Ishikawa (cell line): ENCODE results near the gene MYO5B.

Source experiments
- CEBPB ChIP-seq: IDR thresholded peaks from 2 replicates; pipeline ENCODE4 v1.6.1; 2012
- CREB1 ChIP-seq: IDR thresholded peaks from 2 replicates; pipeline ENCODE4 v1.6.1; 2012; ENCODE audit warnings: low read depth
- EGR1 ChIP-seq: IDR thresholded peaks from 2 replicates; pipeline ENCODE4 v1.6.1; 2012
- EP300 ChIP-seq: IDR thresholded peaks from 2 replicates; pipeline ENCODE4 v1.6.1; 2012; ENCODE audit warnings: borderline replicate concordance
- FOXM1 ChIP-seq: IDR thresholded peaks from 2 replicates; pipeline ENCODE4 v1.6.1; 2012; ENCODE audit warnings: low read depth, borderline replicate concordance
- MAX ChIP-seq: IDR thresholded peaks from 2 replicates; pipeline ENCODE4 v1.6.1; 2012
- NFIC ChIP-seq: IDR thresholded peaks from 2 replicates; pipeline ENCODE4 v1.6.1; 2012
- RAD21 ChIP-seq: IDR thresholded peaks from 2 replicates; pipeline ENCODE4 v1.6.1; 2012; ENCODE audit warnings: low read depth
- REST ChIP-seq: IDR thresholded peaks from 2 replicates; pipeline ENCODE4 v1.6.1; 2012; ENCODE audit warnings: low read depth, mild to moderate bottlenecking
- TAF1 ChIP-seq: IDR thresholded peaks from 2 replicates; pipeline ENCODE4 v1.6.1; 2012; ENCODE audit warnings: low read depth, mild to moderate bottlenecking
- TCF12 ChIP-seq: IDR thresholded peaks from 2 replicates; pipeline ENCODE4 v1.6.1; 2012; ENCODE audit warnings: low read depth
- TEAD4 ChIP-seq: IDR thresholded peaks from 2 replicates; pipeline ENCODE4 v1.6.1; 2012
- USF1 ChIP-seq: IDR thresholded peaks from 2 replicates; pipeline ENCODE4 v1.6.1; 2012
- YY1 ChIP-seq: IDR thresholded peaks from 2 replicates; pipeline ENCODE4 v1.6.1; 2012; ENCODE audit warnings: low read depth
- ZBTB7A ChIP-seq: IDR thresholded peaks from 2 replicates; pipeline ENCODE4 v1.6.1; 2012; ENCODE audit warnings: low read depth

The MYO5B gene

GRCh38 chr18:50061876-50062517, 132.9 kb downstream of the MYO5B start:
- TF ChIP-seq RAD21 (no peak), EP300 (no peak), EGR1 (no peak), NFIC (no peak), REST (no peak), USF1 (no peak)

- no peak for TF ChIP-seq CREB1
- TF ChIP-seq FOXM1, result no peak
- TF ChIP-seq RAD21, result no peak
- no peak for TF ChIP-seq TAF1
- no peak for TF ChIP-seq EGR1
These were observed 134.1 kb downstream of the MYO5B start for GRCh38 chr18:50060822-50061221.

- TF ChIP-seq CREB1, result no peak
- no peak for TF ChIP-seq USF1
- TF ChIP-seq NFIC, result no peak
- TF ChIP-seq FOXM1, result no peak
- TF ChIP-seq CEBPB, result no peak
- no peak for TF ChIP-seq ZBTB7A
- TF ChIP-seq TAF1, result no peak
- TF ChIP-seq REST, result no peak
- TF ChIP-seq TEAD4, result no peak
- TF ChIP-seq EGR1, result no peak
- no peak for TF ChIP-seq YY1
- no peak for TF ChIP-seq MAX
These were observed 136.2 kb downstream of the MYO5B start for GRCh38 chr18:50058731-50059130.

- TF ChIP-seq FOXM1 (no peak), RAD21 (peak; percentile 23; the same call in 1 of the 2 replicates), CREB1 (no peak)
These were observed 137.9 kb downstream of the MYO5B start for GRCh38 chr18:50057009-50057408.

GRCh38 chr18:50056185-50056584, 138.8 kb downstream of the MYO5B start:
- TF ChIP-seq REST (no peak), EP300 (no peak), ZBTB7A (no peak), YY1 (no peak), NFIC (no peak), EGR1 (no peak), FOXM1 (no peak), USF1 (no peak), RAD21 (no peak), CREB1 (no peak), CEBPB (no peak), TAF1 (no peak), TCF12 (no peak), MAX (no peak), TEAD4 (no peak)
